HepG2 (cell line): ENCODE measurements around the gene MRPL14. TPM values are rescaled to one million over a fixed set of nuclear protein-coding genes. Genes with fewer than 3 reads are reported as not detected.

ENCODE experiments used
- AKAP8 ChIP-seq: sonication (generic); formaldehyde crosslinking; IDR thresholded peaks from 2 replicates; pipeline ENCODE4 v1.5.1; 2020; ENCODE audit warnings: mild to moderate bottlenecking, missing genetic modification reagents
- EHMT2 ChIP-seq: fragments of 200-600 bp; sonication (generic); IDR thresholded peaks from 2 replicates; pipeline ENCODE4 v1.7.0; 2017; ENCODE audit warnings: antibody characterized with exemption, low read depth, low read length, borderline replicate concordance
- ELF1 ChIP-seq: sonication (generic); formaldehyde crosslinking; IDR thresholded peaks from 2 replicates; pipeline ENCODE4 v1.4.0; 2020; ENCODE audit warnings: missing genetic modification reagents
- IRF2 ChIP-seq: IDR thresholded peaks from 2 replicates; pipeline ENCODE4 v1.6.1; 2018; ENCODE audit warnings: missing genetic modification reagents, missing compliant biosample characterization
- MBD4 ChIP-seq: IDR thresholded peaks from 2 replicates; pipeline ENCODE4 v1.6.1; 2012; ENCODE audit warnings: low read length, inconsistent platforms, borderline replicate concordance
- MEF2D ChIP-seq: sonication (generic); formaldehyde crosslinking; IDR thresholded peaks from 2 replicates; pipeline ENCODE4 v1.5.1; 2020; ENCODE audit warnings: mild to moderate bottlenecking, missing genetic modification reagents
- NAIF1 ChIP-seq: sonication (generic); formaldehyde crosslinking; IDR thresholded peaks from 2 replicates; pipeline ENCODE4 v1.5.0; 2020; ENCODE audit warnings: mild to moderate bottlenecking, missing genetic modification reagents, borderline replicate concordance
- SOX13 ChIP-seq, 3 experiments: fragments of 450-650 bp in 1 of 3; sonication (generic) in 1 of 3; formaldehyde crosslinking in 1 of 3; IDR thresholded peaks in 2 of 3; conservative IDR thresholded peaks in 1 of 3; 2 replicates each; pipeline versions ENCODE4 v1.5.0 to v1.6.1; 2016 to 2020; ENCODE audit warnings: antibody characterized with exemption in 1 of 3, mild to moderate bottlenecking in 1 of 3, missing compliant biosample characterization in 1 of 3, missing genetic modification reagents in 1 of 3, moderate library complexity in 1 of 3
- TCF12 ChIP-seq, 2 experiments: fragments of 450-650 bp in 1 of 2; sonication (generic) in 1 of 2; formaldehyde crosslinking in 1 of 2; IDR thresholded peaks; 2 replicates each; pipeline versions ENCODE4 v1.6.1 to v1.8.0; 2017 to 2022; ENCODE audit warnings: antibody characterized with exemption in 1 of 2, mild to moderate bottlenecking in 1 of 2, missing genetic modification reagents in 1 of 2, moderate library complexity in 1 of 2
- ZNF121 ChIP-seq: sonication (generic); formaldehyde crosslinking; IDR thresholded peaks from 2 replicates; pipeline ENCODE4 v1.5.0; 2020; ENCODE audit warnings: mild to moderate bottlenecking, missing genetic modification reagents
- ZNF296 ChIP-seq: sonication (generic); formaldehyde crosslinking; conservative IDR thresholded peaks from 2 replicates; pipeline ENCODE4 v1.5.0; 2020; ENCODE audit warnings: mild to moderate bottlenecking, missing genetic modification reagents
- ZNF530 ChIP-seq: sonication (generic); formaldehyde crosslinking; IDR thresholded peaks from 2 replicates; pipeline ENCODE4 v1.5.0; 2020; ENCODE audit warnings: low read depth, mild to moderate bottlenecking, missing genetic modification reagents
- ZNF569 ChIP-seq: sonication (generic); formaldehyde crosslinking; IDR thresholded peaks from 2 replicates; pipeline ENCODE4 v1.5.0; 2020; ENCODE audit warnings: mild to moderate bottlenecking, missing genetic modification reagents, moderate library complexity, borderline replicate concordance
- ZNF570 ChIP-seq: sonication (generic); formaldehyde crosslinking; IDR thresholded peaks from 2 replicates; pipeline ENCODE4 v1.4.0; 2020; ENCODE audit warnings: mild to moderate bottlenecking, missing genetic modification reagents, borderline replicate concordance
- ZNF615 ChIP-seq: sonication (generic); formaldehyde crosslinking; IDR thresholded peaks from 2 replicates; pipeline ENCODE4 v1.5.0; 2020; ENCODE audit warnings: mild to moderate bottlenecking, missing genetic modification reagents, borderline replicate concordance
- ZSCAN29 ChIP-seq: sonication (generic); formaldehyde crosslinking; conservative IDR thresholded peaks from 2 replicates; pipeline ENCODE4 v1.4.0; 2020; ENCODE audit warnings: mild to moderate bottlenecking, missing genetic modification reagents
- polyA plus RNA-seq, 8 experiments: library from polyadenylated mRNA; depleted of rRNA in 3 of 8; stranded (reverse) in 7 of 8; unstranded in 1 of 8; fragments of >200 nt; fragmentation: Illumina TruSeq in 4 of 8; extraction: Trizol in 4 of 8; gene quantifications; 2 replicates each; pipeline versions ENCODE4 v1.2.1 to v1.2.3, GENCODE V29; 2011 to 2016; ENCODE audit warnings: low read depth in 4 of 8, missing spikeins in 1 of 8, mixed read lengths in 1 of 8; ENCODE audit not compliant: insufficient read depth in 1 of 8
- total RNA-seq, 5 experiments: library from RNA; depleted of rRNA; stranded (reverse); fragments of >200 nt; fragmentation: Illumina TruSeq; extraction: Trizol; gene quantifications; 2 replicates each; pipeline ENCODE4 v1.2.3, GENCODE V29; 2016; ENCODE audit warnings: low read depth in 1 of 5
- TF ChIP-seq, protein P1 (sequence below): sonication (generic); formaldehyde crosslinking; IDR thresholded peaks from 2 replicates; pipeline ENCODE4 v1.4.0; 2020; ENCODE audit warnings: missing genetic modification reagents
- TF ChIP-seq, protein P2 (sequence below): IDR thresholded peaks from 2 replicates; pipeline ENCODE4 v1.6.1; 2016
- TF ChIP-seq, protein P3 (sequence below): sonication (generic); formaldehyde crosslinking; IDR thresholded peaks from 2 replicates; pipeline ENCODE4 v1.4.0; 2020; ENCODE audit warnings: missing genetic modification reagents, low read depth, mild to moderate bottlenecking, borderline replicate concordance
- TF ChIP-seq, protein P4 (sequence below): sonication (generic); formaldehyde crosslinking; IDR thresholded peaks from 2 replicates; pipeline ENCODE4 v1.5.1; 2020; ENCODE audit warnings: missing genetic modification reagents, mild to moderate bottlenecking, borderline replicate concordance
- TF ChIP-seq, protein P5 (sequence below): sonication (generic); formaldehyde crosslinking; IDR thresholded peaks from 2 replicates; pipeline ENCODE4 v1.8.0; 2022; ENCODE audit warnings: mild to moderate bottlenecking, missing genetic modification reagents
- TF ChIP-seq, protein P6 (sequence below): sonication (generic); formaldehyde crosslinking; IDR thresholded peaks from 2 replicates; pipeline ENCODE4 v1.4.0; 2020; ENCODE audit warnings: missing genetic modification reagents

Gene MRPL14
- total and polyA plus RNA-seq, 2 of the 13 experiments (the other 11 are each of a cell fraction or from before 2014, with no cell fraction given): 157 to 178 TPM

DNA sequence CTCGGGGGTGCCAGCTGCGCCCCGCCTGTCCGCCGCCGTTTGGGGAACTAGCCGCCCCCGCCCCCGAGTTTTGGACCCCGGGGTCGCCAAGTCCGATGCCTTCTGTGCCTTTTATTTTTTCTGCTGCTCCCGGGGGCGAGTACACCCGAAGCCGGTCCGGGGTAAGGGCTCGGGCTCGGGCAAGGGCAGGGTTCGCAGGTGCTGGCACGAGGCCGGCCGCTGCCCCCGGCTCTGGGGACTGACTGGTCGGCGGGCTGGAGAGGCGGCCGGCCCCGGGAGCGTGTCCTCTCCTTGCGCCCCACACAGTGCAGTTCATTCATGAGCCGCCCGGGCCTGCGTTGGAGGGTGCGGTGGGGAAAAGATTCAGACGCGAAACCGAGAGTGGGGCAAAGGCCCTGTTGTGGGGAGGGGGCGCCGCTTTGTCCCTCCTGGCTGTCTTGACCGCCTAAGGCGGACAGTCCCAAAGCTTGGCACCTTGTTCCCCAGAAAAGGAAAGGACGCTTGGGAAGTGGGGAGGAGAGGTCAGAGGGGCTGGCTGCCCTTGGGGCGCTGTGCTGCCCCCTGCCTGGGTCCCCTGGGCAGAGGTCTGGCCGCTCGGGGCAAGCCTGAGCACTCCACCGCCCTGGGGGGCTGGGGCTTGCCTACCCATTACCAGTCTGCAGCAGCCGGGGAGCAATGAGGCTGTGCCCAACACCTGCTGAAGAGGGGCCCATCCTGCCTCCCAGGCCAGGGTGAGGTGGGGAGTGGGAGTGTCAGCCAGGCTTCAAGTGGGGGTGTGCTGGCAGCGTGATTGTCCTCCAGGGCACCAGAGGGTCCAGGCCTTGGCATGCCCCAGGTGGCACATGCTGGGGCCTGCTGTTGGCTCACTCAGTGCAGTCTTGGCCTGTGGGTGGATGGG, 1.0 kb upstream of the MRPL14 start (continued):
- TF ChIP-seq ZNF570 (no peak), IRF2 (no peak), ZNF530 (no peak), EHMT2 (no peak), ZNF296 (CRISPR knock-in tag) (0 out of 2 replicates have a peak, but pooled peaks have one; percentile 34), SOX13 (IDR thresholded peaks at IDR 0.05) (no peak), SOX13 (CRISPR knock-in tag; conservative IDR thresholded peaks at IDR 0.05 in 1 of 2, IDR thresholded peaks at IDR 0.05 in 1 of 2) (no peak), ZNF121 (no peak; the same call in 1 of the 2 replicates), ZNF569 (CRISPR knock-in tag) (no peak), NAIF1 (CRISPR knock-in tag) (no peak), ELF1 (CRISPR knock-in tag) (no peak), AKAP8 (no peak), MBD4 (no peak), ZSCAN29 (no peak), ZNF615 (CRISPR knock-in tag) (peak; percentile 78; the same call in 1 of the 2 replicates), TCF12 (IDR thresholded peaks at IDR 0.05) (no peak), TCF12 (CRISPR knock-in tag; IDR thresholded peaks at IDR 0.05) (no peak), MEF2D (no peak)
- TF ChIP-seq, protein P1, sequence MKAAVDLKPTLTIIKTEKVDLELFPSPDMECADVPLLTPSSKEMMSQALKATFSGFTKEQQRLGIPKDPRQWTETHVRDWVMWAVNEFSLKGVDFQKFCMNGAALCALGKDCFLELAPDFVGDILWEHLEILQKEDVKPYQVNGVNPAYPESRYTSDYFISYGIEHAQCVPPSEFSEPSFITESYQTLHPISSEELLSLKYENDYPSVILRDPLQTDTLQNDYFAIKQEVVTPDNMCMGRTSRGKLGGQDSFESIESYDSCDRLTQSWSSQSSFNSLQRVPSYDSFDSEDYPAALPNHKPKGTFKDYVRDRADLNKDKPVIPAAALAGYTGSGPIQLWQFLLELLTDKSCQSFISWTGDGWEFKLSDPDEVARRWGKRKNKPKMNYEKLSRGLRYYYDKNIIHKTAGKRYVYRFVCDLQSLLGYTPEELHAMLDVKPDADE (CRISPR knock-in tag): peak; percentile 44; the same call in 1 of the 2 replicates
- TF ChIP-seq, protein P2, sequence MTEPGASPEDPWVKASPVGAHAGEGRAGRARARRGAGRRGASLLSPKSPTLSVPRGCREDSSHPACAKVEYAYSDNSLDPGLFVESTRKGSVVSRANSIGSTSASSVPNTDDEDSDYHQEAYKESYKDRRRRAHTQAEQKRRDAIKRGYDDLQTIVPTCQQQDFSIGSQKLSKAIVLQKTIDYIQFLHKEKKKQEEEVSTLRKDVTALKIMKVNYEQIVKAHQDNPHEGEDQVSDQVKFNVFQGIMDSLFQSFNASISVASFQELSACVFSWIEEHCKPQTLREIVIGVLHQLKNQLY (CRISPR knock-in tag): no peak
- TF ChIP-seq, protein P3, sequence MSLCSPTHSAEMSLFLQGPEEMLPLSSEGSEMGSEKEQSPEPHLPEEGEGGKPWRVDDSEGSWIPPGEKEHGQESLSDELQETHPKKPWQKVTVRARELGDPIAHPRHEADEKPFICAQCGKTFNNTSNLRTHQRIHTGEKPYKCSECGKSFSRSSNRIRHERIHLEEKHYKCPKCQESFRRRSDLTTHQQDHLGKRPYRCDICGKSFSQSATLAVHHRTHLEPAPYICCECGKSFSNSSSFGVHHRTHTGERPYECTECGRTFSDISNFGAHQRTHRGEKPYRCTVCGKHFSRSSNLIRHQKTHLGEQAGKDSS (CRISPR knock-in tag): peak; percentile 44; the same call in 1 of the 2 replicates
- TF ChIP-seq, protein P4, sequence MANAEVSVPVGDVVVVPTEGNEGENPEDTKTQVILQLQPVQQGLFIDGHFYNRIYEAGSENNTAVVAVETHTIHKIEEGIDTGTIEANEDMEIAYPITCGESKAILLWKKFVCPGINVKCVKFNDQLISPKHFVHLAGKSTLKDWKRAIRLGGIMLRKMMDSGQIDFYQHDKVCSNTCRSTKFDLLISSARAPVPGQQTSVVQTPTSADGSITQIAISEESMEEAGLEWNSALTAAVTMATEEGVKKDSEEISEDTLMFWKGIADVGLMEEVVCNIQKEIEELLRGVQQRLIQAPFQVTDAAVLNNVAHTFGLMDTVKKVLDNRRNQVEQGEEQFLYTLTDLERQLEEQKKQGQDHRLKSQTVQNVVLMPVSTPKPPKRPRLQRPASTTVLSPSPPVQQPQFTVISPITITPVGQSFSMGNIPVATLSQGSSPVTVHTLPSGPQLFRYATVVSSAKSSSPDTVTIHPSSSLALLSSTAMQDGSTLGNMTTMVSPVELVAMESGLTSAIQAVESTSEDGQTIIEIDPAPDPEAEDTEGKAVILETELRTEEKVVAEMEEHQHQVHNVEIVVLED (CRISPR knock-in tag): no peak; the same call in 1 of the 2 replicates
- TF ChIP-seq, protein P5, sequence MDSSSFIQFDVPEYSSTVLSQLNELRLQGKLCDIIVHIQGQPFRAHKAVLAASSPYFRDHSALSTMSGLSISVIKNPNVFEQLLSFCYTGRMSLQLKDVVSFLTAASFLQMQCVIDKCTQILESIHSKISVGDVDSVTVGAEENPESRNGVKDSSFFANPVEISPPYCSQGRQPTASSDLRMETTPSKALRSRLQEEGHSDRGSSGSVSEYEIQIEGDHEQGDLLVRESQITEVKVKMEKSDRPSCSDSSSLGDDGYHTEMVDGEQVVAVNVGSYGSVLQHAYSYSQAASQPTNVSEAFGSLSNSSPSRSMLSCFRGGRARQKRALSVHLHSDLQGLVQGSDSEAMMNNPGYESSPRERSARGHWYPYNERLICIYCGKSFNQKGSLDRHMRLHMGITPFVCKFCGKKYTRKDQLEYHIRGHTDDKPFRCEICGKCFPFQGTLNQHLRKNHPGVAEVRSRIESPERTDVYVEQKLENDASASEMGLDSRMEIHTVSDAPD (CRISPR knock-in tag): no peak
- TF ChIP-seq, protein P6, sequence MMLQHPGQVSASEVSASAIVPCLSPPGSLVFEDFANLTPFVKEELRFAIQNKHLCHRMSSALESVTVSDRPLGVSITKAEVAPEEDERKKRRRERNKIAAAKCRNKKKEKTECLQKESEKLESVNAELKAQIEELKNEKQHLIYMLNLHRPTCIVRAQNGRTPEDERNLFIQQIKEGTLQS (CRISPR knock-in tag): no peak
